HCT116 (cell line): ENCODE measurements around the gene GRIN1. TPM values are rescaled to one million over a fixed set of nuclear protein-coding genes. Genes with fewer than 3 reads are reported as not detected.

Experiments used
- ATAC-seq: fragments of 200-7000 bp; cut with Tn5 transposase; 2 replicates; pipeline ENCODE4 v1.9.1; 2020; ENCODE audit warnings: mild to moderate bottlenecking, moderate library complexity
- BruUV-seq: library from RNA; stranded (reverse); fragments of 400-500 nt; replicated peaks from 2 replicates; lab custom pipeline; 2021; lab: Mats Ljungman, UMichigan
- CTCF ChIA-PET: fragments of 300-600 bp; sonication (Branson Sonifier 250); formaldehyde crosslinking; loops from one replicate; lab custom pipeline; 2021; ENCODE audit warnings: antibody characterized with exemption; lab: Charles Lee
- POLR2A ChIA-PET: fragments of 300-600, 350-600 bp; sonication (Branson Sonifier 250); formaldehyde crosslinking; loops from one replicate; lab custom pipeline; 2021; ENCODE audit warnings: antibody characterized with exemption; lab: Charles Lee
- RAD21 ChIA-PET, 2 experiments: fragments of 300-600 bp; sonication (Branson Sonifier 250); formaldehyde crosslinking; loops; one replicate each; lab custom pipeline; 2023; ENCODE audit warnings: low total read pairs in 2 of 2; ENCODE audit not compliant: uncharacterized antibody in 2 of 2, unreplicated experiment in 2 of 2, low non-redundant PET in 1 of 2; lab: Charles Lee
- DNase-seq: peaks from one replicate; pipeline ENCODE4 v3.0.0-alpha.2; 2010; ENCODE audit warnings: low read depth, low spot score
- H2AFZ ChIP-seq: fragments of 200-600 bp; shearing (Covaris generic), sonication (generic); 2 replicates; pipeline ENCODE4 v1.6.1; 2017; ENCODE audit warnings: low read depth, mixed run types, mixed read lengths, antibody characterized with exemption, low read length; ENCODE audit not compliant: poor library complexity, severe bottlenecking
- H3K27ac ChIP-seq: 2 replicates; pipeline ENCODE4 v1.5.1; 2012; ENCODE audit warnings: low read depth, low read length
- H3K27me3 ChIP-seq: fragments of 200-600 bp; sonication (generic); 2 replicates; pipeline ENCODE4 v1.6.1; 2016; ENCODE audit warnings: mixed run types, low read length, mixed read lengths; ENCODE audit not compliant: insufficient read depth
- H3K36me3 ChIP-seq, 2 experiments: fragments of 200-500 bp in 1 of 2; fragments of 200-600 bp in 1 of 2; sonication (Bioruptor generic) in 1 of 2; sonication (generic) in 1 of 2; 2 replicates each; pipeline versions ENCODE4 v1.5.1 to v1.6.1; 2014 to 2016; ENCODE audit warnings: low read length in 2 of 2, inconsistent platforms in 1 of 2, mixed read lengths in 1 of 2, mixed run types in 1 of 2; ENCODE audit not compliant: insufficient read depth in 2 of 2, control insufficient read depth in 1 of 2
- H3K4me1 ChIP-seq, 2 experiments: fragments of 200-600 bp in 1 of 2; sonication (generic) in 1 of 2; 2 replicates each; pipeline versions ENCODE4 v1.5.1 to v1.6.1; 2012 to 2017; ENCODE audit warnings: low read length in 2 of 2, inconsistent platforms in 1 of 2, mild to moderate bottlenecking in 1 of 2, mixed read lengths in 1 of 2, mixed run types in 1 of 2, moderate library complexity in 1 of 2; ENCODE audit not compliant: insufficient read depth in 2 of 2, control insufficient read depth in 1 of 2
- H3K4me2 ChIP-seq: fragments of 200-600 bp; sonication (generic); 2 replicates; pipeline ENCODE4 v1.6.1; 2017; ENCODE audit warnings: mixed run types, low read length, mixed read lengths
- H3K4me3 ChIP-seq, 2 experiments: fragments of 200-600 bp in 1 of 2; sonication (generic) in 1 of 2; replicated peaks in 1 of 2; 2 replicates each; pipeline ENCODE4 v1.5.1; 2011 to 2016; ENCODE audit warnings: low read length in 2 of 2, control low read depth in 1 of 2, low read depth in 1 of 2, mild to moderate bottlenecking in 1 of 2, mixed read lengths in 1 of 2, mixed run types in 1 of 2
- H3K79me2 ChIP-seq: fragments of 200-600 bp; sonication (generic); 2 replicates; pipeline ENCODE4 v1.6.1; 2017; ENCODE audit warnings: mild to moderate bottlenecking, mixed run types, low read length, moderate library complexity, mixed read lengths; ENCODE audit not compliant: insufficient read depth
- H3K9ac ChIP-seq: fragments of 200-600 bp; sonication (generic); 2 replicates; pipeline ENCODE4 v1.6.1; 2016; ENCODE audit warnings: low read length, mixed read lengths
- H3K9me2 ChIP-seq: fragments of 200-600 bp; sonication (generic), shearing (Covaris generic); 2 replicates; pipeline ENCODE4 v1.6.1; 2017; ENCODE audit warnings: mixed run types, mild to moderate bottlenecking, moderate library complexity; ENCODE audit not compliant: insufficient read depth
- H3K9me3 ChIP-seq, 2 experiments: fragments of 200-500 bp in 1 of 2; fragments of 200-600 bp in 1 of 2; sonication (Bioruptor generic) in 1 of 2; sonication (generic) in 1 of 2; 2 replicates each; pipeline ENCODE4 v1.6.1; 2014 to 2017; ENCODE audit warnings: low read length in 2 of 2, mixed read lengths in 2 of 2, inconsistent platforms in 1 of 2, low read depth in 1 of 2, mild to moderate bottlenecking in 1 of 2, mixed run types in 1 of 2, moderate library complexity in 1 of 2; ENCODE audit not compliant: control insufficient read depth in 1 of 2, insufficient read depth in 1 of 2
- H4K20me1 ChIP-seq: fragments of 200-600 bp; sonication (generic), shearing (Covaris generic); 2 replicates; pipeline ENCODE4 v1.6.1; 2017; ENCODE audit warnings: mixed run types, mild to moderate bottlenecking, moderate library complexity; ENCODE audit not compliant: insufficient read depth
- EGR1 ChIP-seq: IDR thresholded peaks from 2 replicates; pipeline ENCODE4 v1.6.1; 2012; ENCODE audit warnings: low read depth
- EZH2phosphoT487 ChIP-seq: fragments of 200-600 bp; IDR thresholded peaks from 2 replicates; pipeline ENCODE4 v1.6.1; 2018; ENCODE audit warnings: antibody characterized with exemption, borderline replicate concordance
- POLR2AphosphoS5 ChIP-seq: IDR thresholded peaks from 2 replicates; pipeline ENCODE4 v1.6.1; 2011; ENCODE audit warnings: mild to moderate bottlenecking, low read depth, low read length, moderate library complexity
- RAD21 ChIP-seq: IDR thresholded peaks from 2 replicates; pipeline ENCODE4 v1.6.1; 2012; ENCODE audit warnings: low read depth, mild to moderate bottlenecking
- SIN3A ChIP-seq: IDR thresholded peaks from 2 replicates; pipeline ENCODE4 v1.6.1; 2012; ENCODE audit warnings: low read depth
- SP1 ChIP-seq: IDR thresholded peaks from 2 replicates; pipeline ENCODE4 v1.6.1; 2012; ENCODE audit warnings: low read depth
- YY1 ChIP-seq: IDR thresholded peaks from 2 replicates; pipeline ENCODE4 v1.6.1; 2011; ENCODE audit warnings: low read length, low read depth, moderate library complexity, mild to moderate bottlenecking; ENCODE audit not compliant: insufficient replicate concordance; ENCODE audit errors: extremely low read depth
- ZFX ChIP-seq: fragments of 450-650 bp; IDR thresholded peaks from 2 replicates; pipeline ENCODE4 v1.6.1; 2017
- intact Hi-C: fragments of 100-400 bp; cut with micrococcal nuclease; formaldehyde crosslinking; loops from 2 replicates; pipeline ENCODE4 v1.10.0; 2022
- total RNA-seq: library from RNA; stranded (reverse); gene quantifications from one replicate; pipeline ENCODE4 v1.2.1, GENCODE V29; 2021; ENCODE audit not compliant: unreplicated experiment
- TF ChIP-seq, protein P1 (sequence below), 3 experiments: fragments of 200-600 bp in 1 of 3; sonication (generic) in 1 of 3; IDR thresholded peaks in 2 of 3; conservative IDR thresholded peaks in 1 of 3; 2 replicates each; pipeline ENCODE4 v1.5.1; 2012 to 2017; ENCODE audit warnings: low read depth in 2 of 3, low read length in 2 of 3, antibody characterized with exemption in 1 of 3, borderline replicate concordance in 1 of 3, control low read depth in 1 of 3, mild to moderate bottlenecking in 1 of 3, mixed read lengths in 1 of 3, mixed run types in 1 of 3, moderate library complexity in 1 of 3; ENCODE audit not compliant: insufficient read depth in 1 of 3
- TF ChIP-seq, protein P2 (sequence below): IDR thresholded peaks from 2 replicates; pipeline ENCODE4 v1.6.1; 2011; ENCODE audit warnings: mild to moderate bottlenecking, low read length, moderate library complexity; ENCODE audit not compliant: insufficient replicate concordance; ENCODE audit errors: extremely low read depth

Gene GRIN1
- total RNA-seq, 1 experiment from 2014 or later: 23.1 TPM

DNA sequence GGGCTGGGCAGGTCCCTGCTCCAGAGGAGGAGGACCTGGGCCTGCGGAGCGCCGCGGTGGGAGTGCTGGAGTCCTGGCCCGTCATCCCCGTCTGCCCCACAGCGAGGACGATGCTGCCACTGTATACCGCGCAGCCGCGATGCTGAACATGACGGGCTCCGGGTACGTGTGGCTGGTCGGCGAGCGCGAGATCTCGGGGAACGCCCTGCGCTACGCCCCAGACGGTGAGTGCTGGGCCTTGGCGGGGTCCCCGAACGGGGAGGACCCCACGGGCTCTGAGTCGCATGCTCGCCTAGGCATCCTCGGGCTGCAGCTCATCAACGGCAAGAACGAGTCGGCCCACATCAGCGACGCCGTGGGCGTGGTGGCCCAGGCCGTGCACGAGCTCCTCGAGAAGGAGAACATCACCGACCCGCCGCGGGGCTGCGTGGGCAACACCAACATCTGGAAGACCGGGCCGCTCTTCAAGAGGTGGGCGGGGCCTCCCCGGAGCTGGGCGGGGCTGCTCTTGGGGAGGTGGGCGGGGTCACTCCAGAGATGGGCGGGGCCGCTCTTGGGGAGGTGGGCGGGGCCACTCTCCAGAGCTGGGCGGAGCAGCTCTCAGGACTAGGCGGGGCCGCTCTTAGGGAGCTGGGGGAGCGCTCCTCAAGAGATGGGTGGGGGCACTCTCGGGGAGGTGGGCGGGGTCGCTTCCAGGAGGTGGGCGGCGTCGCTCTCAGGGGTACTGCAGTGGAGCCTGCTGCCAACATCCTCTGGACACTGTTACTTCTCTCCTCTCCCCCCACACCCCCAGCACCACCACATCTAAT, 17.8 kb downstream of the GRIN1 start:
- ATAC-seq: peak; percentile 60
- no peak for DNase-seq
- ChIA-PET RAD21 (interaction anchor here in 1 of 2 experiments (0.5 kb wide), 1 partner anchor 43 kb away, joined by 7 read pairs; no protein-coding TSS in a partner anchor), CTCF (interaction anchor here (1.2 kb wide), 1 partner anchor 80 kb away, joined by 3 read pairs; no protein-coding TSS in a partner anchor), POLR2A (interaction anchor here (0.7 kb wide), 1 partner anchor 44 kb away, joined by 3 read pairs; the partner anchor contains the start of gene TPRN)
- Histone ChIP-seq H3K79me2 (no peaks in the 10 kb centered on the region), H2AFZ (no peak overlapping the region), H3K9me3 (no peaks in the 10 kb centered on the region; a peak in 1 of 4 replicates), H4K20me1 (no peaks in the 10 kb centered on the region), H3K36me3 (no peaks in the 10 kb centered on the region), H3K4me2 (no peak overlapping the region), H3K9me2 (no peaks in the 10 kb centered on the region), H3K27me3 (no peaks in the 10 kb centered on the region), H3K27ac (peak overlapping the region; percentile 42; the same call in 1 of the 2 replicates), H3K4me1 (peaks cover 3 to 31% of the 10 kb centered on the region in 2 experiments; a peak in 3 of 4 replicates), H3K9ac (no peak overlapping the region), H3K4me3 (no peak overlapping the region)
- BruUV-seq: no TSS peak
- intact Hi-C loops: no loop called here
- TF ChIP-seq EGR1: no peak
- TF ChIP-seq EZH2phosphoT487: no peak
- TF ChIP-seq YY1: no peak
- TF ChIP-seq ZFX: no peak
- TF ChIP-seq POLR2AphosphoS5: no peak
- no peak for TF ChIP-seq RAD21
- TF ChIP-seq, protein P1, sequence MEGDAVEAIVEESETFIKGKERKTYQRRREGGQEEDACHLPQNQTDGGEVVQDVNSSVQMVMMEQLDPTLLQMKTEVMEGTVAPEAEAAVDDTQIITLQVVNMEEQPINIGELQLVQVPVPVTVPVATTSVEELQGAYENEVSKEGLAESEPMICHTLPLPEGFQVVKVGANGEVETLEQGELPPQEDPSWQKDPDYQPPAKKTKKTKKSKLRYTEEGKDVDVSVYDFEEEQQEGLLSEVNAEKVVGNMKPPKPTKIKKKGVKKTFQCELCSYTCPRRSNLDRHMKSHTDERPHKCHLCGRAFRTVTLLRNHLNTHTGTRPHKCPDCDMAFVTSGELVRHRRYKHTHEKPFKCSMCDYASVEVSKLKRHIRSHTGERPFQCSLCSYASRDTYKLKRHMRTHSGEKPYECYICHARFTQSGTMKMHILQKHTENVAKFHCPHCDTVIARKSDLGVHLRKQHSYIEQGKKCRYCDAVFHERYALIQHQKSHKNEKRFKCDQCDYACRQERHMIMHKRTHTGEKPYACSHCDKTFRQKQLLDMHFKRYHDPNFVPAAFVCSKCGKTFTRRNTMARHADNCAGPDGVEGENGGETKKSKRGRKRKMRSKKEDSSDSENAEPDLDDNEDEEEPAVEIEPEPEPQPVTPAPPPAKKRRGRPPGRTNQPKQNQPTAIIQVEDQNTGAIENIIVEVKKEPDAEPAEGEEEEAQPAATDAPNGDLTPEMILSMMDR (IDR thresholded peaks at IDR 0.05 in 2 of 3, conservative IDR thresholded peaks at IDR 0.05 in 1 of 3; ENCODE audit: borderline replicate concordance in 1 of 3, insufficient read depth in 1 of 3, low read depth in 2 of 3, low read length in 2 of 3): no peak
- no peak for TF ChIP-seq SP1
- TF ChIP-seq, protein P2, sequence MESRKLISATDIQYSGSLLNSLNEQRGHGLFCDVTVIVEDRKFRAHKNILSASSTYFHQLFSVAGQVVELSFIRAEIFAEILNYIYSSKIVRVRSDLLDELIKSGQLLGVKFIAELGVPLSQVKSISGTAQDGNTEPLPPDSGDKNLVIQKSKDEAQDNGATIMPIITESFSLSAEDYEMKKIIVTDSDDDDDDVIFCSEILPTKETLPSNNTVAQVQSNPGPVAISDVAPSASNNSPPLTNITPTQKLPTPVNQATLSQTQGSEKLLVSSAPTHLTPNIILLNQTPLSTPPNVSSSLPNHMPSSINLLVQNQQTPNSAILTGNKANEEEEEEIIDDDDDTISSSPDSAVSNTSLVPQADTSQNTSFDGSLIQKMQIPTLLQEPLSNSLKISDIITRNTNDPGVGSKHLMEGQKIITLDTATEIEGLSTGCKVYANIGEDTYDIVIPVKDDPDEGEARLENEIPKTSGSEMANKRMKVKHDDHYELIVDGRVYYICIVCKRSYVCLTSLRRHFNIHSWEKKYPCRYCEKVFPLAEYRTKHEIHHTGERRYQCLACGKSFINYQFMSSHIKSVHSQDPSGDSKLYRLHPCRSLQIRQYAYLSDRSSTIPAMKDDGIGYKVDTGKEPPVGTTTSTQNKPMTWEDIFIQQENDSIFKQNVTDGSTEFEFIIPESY: no peak
- no peak for TF ChIP-seq SIN3A
